HG03045 (cell line): ENCODE measurements around the gene FBP1.
"Not testable (repeated sequence)": the region's sequence is repeated elsewhere in the genome, so short reads cannot be mapped to it uniquely, and the experiment has no call there.

ENCODE experiments used
- ATAC-seq: cut with Tn5 transposase; IDR thresholded peaks from one replicate; pipeline ENCODE4 v1.9.1; 2021; ENCODE audit warnings: mild to moderate bottlenecking, moderate library complexity; ENCODE audit not compliant: unreplicated experiment

The FBP1 gene

GRCh38 chr9:94584555-94584954, 54.8 kb downstream of the FBP1 start:
- no peak for ATAC-seq

- ATAC-seq: no peak
Observed at GRCh38 chr9:94581728-94582127, 57.6 kb downstream of the FBP1 start.

- no peak for ATAC-seq
Observed at GRCh38 chr9:94577571-94577970, 61.7 kb downstream of the FBP1 start.

- no peak for ATAC-seq
Observed at GRCh38 chr9:94577036-94577435, 62.3 kb downstream of the FBP1 start.

GRCh38 chr9:94576131-94576530, 63.2 kb downstream of the FBP1 start:
- no peak for ATAC-seq

- ATAC-seq: no peak
Observed at GRCh38 chr9:94568972-94569712, 70.2 kb downstream of the FBP1 start.

- no peak for ATAC-seq
Observed at GRCh38 chr9:94568250-94568889, 70.9 kb downstream of the FBP1 start.

- no peak for ATAC-seq
Observed at GRCh38 chr9:94567271-94567670, 72.0 kb downstream of the FBP1 start.

- ATAC-seq: no peak
Observed at GRCh38 chr9:94566550-94566949, 72.8 kb downstream of the FBP1 start.

- not testable (repeated sequence) for ATAC-seq
Observed at GRCh38 chr9:94564279-94564678, 75.0 kb downstream of the FBP1 start.

GRCh38 chr9:94563548-94563947, 75.8 kb downstream of the FBP1 start:
- ATAC-seq: no peak

- ATAC-seq: no peak
Observed at GRCh38 chr9:94560237-94560636, 79.1 kb downstream of the FBP1 start.

- no peak for ATAC-seq
Observed at GRCh38 chr9:94557376-94557775, 81.9 kb downstream of the FBP1 start.

- no peak for ATAC-seq
Observed at GRCh38 chr9:94554439-94555331, 84.6 kb downstream of the FBP1 start, which contains the start of gene PCAT7. Gene PCAT7, plus strand, starts transcription at chr9:94555083.

GRCh38 chr9:94554078-94554438, 85.3 kb downstream of the FBP1 start:
- ATAC-seq: no peak
